Gastroesophageal sphincter (tissue), 4 donors: ENCODE data around the gene FBXO48. TPM values are rescaled to one million over a fixed set of nuclear protein-coding genes. Genes with fewer than 3 reads are reported as not detected.

Experiments
- ATAC-seq: fragments of 150-250 bp; one replicate; pipeline ENCODE4 v1.9.1; 2016; ENCODE audit warnings: mild to moderate bottlenecking, moderate library complexity
- H3K27ac ChIP-seq, 4 donors: fragments of 200-600 bp; sonication (generic) in 3 of 4; 1 replicate in 3 of 4; 2 replicates in 1 of 4; pipeline ENCODE4 v1.5.1; 2016 to 2019
- H3K27me3 ChIP-seq: fragments of 200-600 bp; sonication (generic); one replicate; pipeline ENCODE4 v1.5.1; 2019
- H3K36me3 ChIP-seq, 2 donors: fragments of 200-600 bp; sonication (generic); one replicate each; pipeline ENCODE4 v1.5.1; 2019; ENCODE audit warnings: control low read depth in 1 of 2
- H3K4me1 ChIP-seq, 3 donors: fragments of 200-600 bp; sonication (generic); 1 replicate in 2 of 3; 2 replicates in 1 of 3; pipeline ENCODE4 v1.5.1; 2016 to 2019; ENCODE audit warnings: control low read depth in 2 of 3
- H3K4me3 ChIP-seq, 2 donors: fragments of 200-600 bp; sonication (generic); one replicate each; pipeline ENCODE4 v1.5.1; 2019; ENCODE audit warnings: mild to moderate bottlenecking in 1 of 2, moderate library complexity in 1 of 2
- H3K9me3 ChIP-seq, 3 donors: fragments of 200-600 bp; sonication (generic); one replicate each; pipeline ENCODE4 v1.5.1; 2017 to 2019; ENCODE audit warnings: control low read depth in 2 of 3
- CTCF ChIP-seq, 4 experiments: fragments of 200-600 bp in 2 of 4; fragments of 450-650 bp in 2 of 4; sonication (generic) in 1 of 4; IDR thresholded peaks; one replicate each; pipeline ENCODE4 v1.5.1; 2017 to 2019; ENCODE audit warnings: antibody characterized with exemption in 4 of 4, mild to moderate bottlenecking in 2 of 4, moderate library complexity in 2 of 4
- EP300 ChIP-seq: sonication (generic); formaldehyde crosslinking; IDR thresholded peaks from one replicate; pipeline ENCODE4 v1.6.1; 2017; ENCODE audit warnings: antibody characterized with exemption, mild to moderate bottlenecking
- POLR2A ChIP-seq, 2 donors: fragments of 450-650 bp; IDR thresholded peaks; one replicate each; pipeline ENCODE4 v1.6.1; 2017; ENCODE audit warnings: antibody characterized with exemption in 2 of 2, mild to moderate bottlenecking in 2 of 2, moderate library complexity in 1 of 2
- POLR2AphosphoS5 ChIP-seq: sonication (generic); formaldehyde crosslinking; IDR thresholded peaks from one replicate; pipeline ENCODE4 v1.6.1; 2017; ENCODE audit warnings: antibody characterized with exemption
- WGBS, 2 donors: methylation state at CpG; one replicate each; pipeline ENCODE4 v1.1.5; 2018; ENCODE audit warnings: low coverage in 1 of 2; 5-methylcytosine and 5-hydroxymethylcytosine counted together
- total RNA-seq, 4 donors: library from RNA; depleted of rRNA; stranded (reverse); fragments of >200 nt; gene quantifications; one replicate each; pipeline ENCODE4 v1.1.0, GENCODE V29; 2016

Gene FBXO48
- total RNA-seq, 4 donors from 2014 or later = 0.35 to 1.2 (median 0.62) TPM

- H3K36me3 ChIP-seq = no peaks in the 10 kb centered on the region
- H3K9me3 ChIP-seq = no peaks in the 10 kb centered on the region
- 66 to 76% methylated on average over 4 of the region's 4 CpGs for WGBS, 2 donors
- H3K27me3 ChIP-seq = no peaks in the 10 kb centered on the region
- TF ChIP-seq CTCF (IDR thresholded peaks at IDR 0.05) (no peak), POLR2AphosphoS5 (no peak), POLR2A (IDR thresholded peaks at IDR 0.05) (no peak), EP300 (no peak)
- H3K4me1 ChIP-seq = no peaks in the 10 kb centered on the region
- no peak overlapping the region for H3K27ac ChIP-seq
- no peak overlapping the region for H3K4me3 ChIP-seq
- no peak for ATAC-seq
Observed at GRCh38 chr2:68411397-68412126, 55.5 kb downstream of the FBXO48 start.

Other genes starting within 250 kb of the FBXO48 start
- gene PPP3R1, start 214.8 kb downstream of the FBXO48 start, total RNA-seq = 10 to 100 TPM; 23.8 to 31.6 (median 29.9) TPM
- 10 to 100 TPM; 22.2 to 48.1 (median 39.0) TPM for gene CNRIP1, start 147.3 kb downstream of the FBXO48 start, total RNA-seq
- gene PLEK, start 102.0 kb downstream of the FBXO48 start, total RNA-seq = 10 to 100 TPM in 1 of 4 donors, 1 to 10 TPM in 3; 5.0 to 33.0 (median 6.8) TPM
- 10 to 100 TPM in 2 of 4 donors, 1 to 10 TPM in 2; 5.5 to 12.0 (median 10.4) TPM for gene APLF, start 291 bp upstream of the FBXO48 start, total RNA-seq
- under 1 TPM in 2 of 4 donors, not detected in 2; 0.08 to 0.27 TPM for gene PROKR1, start 176.3 kb upstream of the FBXO48 start, total RNA-seq